A549 (cell line): Measurements from ENCODE around the gene KCNQ2.

Experiments used
- RAD21 ChIP-seq, 2 experiments: fragments of >200 bp in 1 of 2; sonication (Bioruptor Twin) in 1 of 2; formaldehyde crosslinking in 1 of 2; IDR thresholded peaks in 1 of 2; conservative IDR thresholded peaks in 1 of 2; 2 replicates in 1 of 2; 3 replicates in 1 of 2; pipeline ENCODE4 v1.6.1; 2012 to 2018; ENCODE audit warnings: inconsistent platforms in 1 of 2
- TF ChIP-seq, protein P1 (sequence below): fragments of >200 bp; sonication (Bioruptor Twin); formaldehyde crosslinking; IDR thresholded peaks from 3 replicates; pipeline ENCODE4 v1.5.1; 2016

DNA sequence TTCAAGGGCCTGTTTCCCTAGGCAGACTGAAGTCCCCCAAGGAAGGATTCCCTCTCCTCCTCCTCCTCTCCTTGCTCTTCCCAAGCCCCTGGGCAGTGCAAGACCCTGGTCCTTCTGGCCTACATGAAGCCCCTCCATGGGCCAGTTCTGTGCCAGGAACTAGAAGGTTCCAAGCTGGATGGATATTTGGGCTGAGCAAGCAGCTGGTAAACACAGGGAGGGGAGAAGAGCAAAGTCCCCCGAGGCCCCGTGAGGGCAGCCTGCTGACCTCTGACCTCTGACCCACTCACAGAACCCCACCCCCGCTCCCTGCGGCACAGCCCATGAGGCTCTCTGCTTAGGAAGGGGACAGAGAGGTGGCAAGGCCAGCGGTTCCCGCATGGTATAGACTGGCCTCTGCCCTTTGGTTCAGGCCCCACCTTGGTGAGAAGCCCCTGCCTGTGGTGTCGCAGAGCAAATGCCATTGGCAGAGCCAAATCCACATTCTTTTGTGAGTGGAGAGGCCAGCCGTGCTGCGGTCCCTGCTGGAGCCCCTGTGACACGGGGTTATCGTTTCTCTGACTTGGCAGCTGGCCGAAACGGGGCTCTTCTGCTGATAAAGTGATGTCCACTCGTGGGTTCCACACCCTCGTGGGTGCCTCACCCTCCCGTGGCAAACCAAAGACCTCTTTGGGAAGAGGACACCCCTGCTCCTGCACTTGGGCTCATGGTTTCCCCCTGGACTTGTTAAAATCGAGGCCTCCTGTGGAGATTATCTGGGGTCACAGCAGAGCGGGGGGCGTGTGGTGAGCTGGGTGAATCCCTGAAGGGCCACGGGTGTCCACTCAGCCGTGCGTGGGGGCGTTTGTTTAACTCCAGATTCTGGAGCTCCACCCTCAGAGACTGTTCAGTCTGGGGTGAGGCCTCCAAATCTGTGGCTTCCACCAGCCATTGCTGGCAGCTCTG lies 109.2 kb downstream of the KCNQ2 start:
- TF ChIP-seq, protein P1, sequence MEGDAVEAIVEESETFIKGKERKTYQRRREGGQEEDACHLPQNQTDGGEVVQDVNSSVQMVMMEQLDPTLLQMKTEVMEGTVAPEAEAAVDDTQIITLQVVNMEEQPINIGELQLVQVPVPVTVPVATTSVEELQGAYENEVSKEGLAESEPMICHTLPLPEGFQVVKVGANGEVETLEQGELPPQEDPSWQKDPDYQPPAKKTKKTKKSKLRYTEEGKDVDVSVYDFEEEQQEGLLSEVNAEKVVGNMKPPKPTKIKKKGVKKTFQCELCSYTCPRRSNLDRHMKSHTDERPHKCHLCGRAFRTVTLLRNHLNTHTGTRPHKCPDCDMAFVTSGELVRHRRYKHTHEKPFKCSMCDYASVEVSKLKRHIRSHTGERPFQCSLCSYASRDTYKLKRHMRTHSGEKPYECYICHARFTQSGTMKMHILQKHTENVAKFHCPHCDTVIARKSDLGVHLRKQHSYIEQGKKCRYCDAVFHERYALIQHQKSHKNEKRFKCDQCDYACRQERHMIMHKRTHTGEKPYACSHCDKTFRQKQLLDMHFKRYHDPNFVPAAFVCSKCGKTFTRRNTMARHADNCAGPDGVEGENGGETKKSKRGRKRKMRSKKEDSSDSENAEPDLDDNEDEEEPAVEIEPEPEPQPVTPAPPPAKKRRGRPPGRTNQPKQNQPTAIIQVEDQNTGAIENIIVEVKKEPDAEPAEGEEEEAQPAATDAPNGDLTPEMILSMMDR: no peak
- TF ChIP-seq RAD21 (conservative IDR thresholded peaks at IDR 0.05 in 1 of 2, IDR thresholded peaks at IDR 0.05 in 1 of 2): no peak
